ENCODE data around the gene RGS6.
A peak's percentile ranks its signal among the peaks of the same experiment; 100 is the strongest.

Gene RGS6

GRCh38 chr14:72419226-72419775 lies 487.1 kb downstream of the RGS6 start:
- no peak for DNase-seq

GRCh38 chr14:72420749-72421474 lies 488.7 kb downstream of the RGS6 start:
- peak; percentile 28 for DNase-seq

- DNase-seq: no peak
Observed at GRCh38 chr14:72423957-72424356, 491.7 kb downstream of the RGS6 start.

- DNase-seq: no peak
Observed at GRCh38 chr14:72430457-72430856, 498.2 kb downstream of the RGS6 start.

GRCh38 chr14:72432748-72433147 lies 500.5 kb downstream of the RGS6 start:
- no peak for DNase-seq

- DNase-seq: no peak
Observed at GRCh38 chr14:72433511-72433910, 501.3 kb downstream of the RGS6 start.

- no peak for DNase-seq
Observed at GRCh38 chr14:72434856-72435255, 502.6 kb downstream of the RGS6 start.

- DNase-seq: no peak
Observed at GRCh38 chr14:72439707-72440106, 507.5 kb downstream of the RGS6 start.

GRCh38 chr14:72443256-72443655 lies 511.0 kb downstream of the RGS6 start:
- DNase-seq: no peak

- no peak for DNase-seq
Observed at GRCh38 chr14:72443991-72444441, 511.8 kb downstream of the RGS6 start.

- no peak for DNase-seq
Observed at GRCh38 chr14:72444701-72445100, 512.5 kb downstream of the RGS6 start.

- no peak for DNase-seq
Observed at GRCh38 chr14:72448212-72448611, 516.0 kb downstream of the RGS6 start.

GRCh38 chr14:72450473-72451044 lies 518.3 kb downstream of the RGS6 start:
- no peak for DNase-seq

GRCh38 chr14:72451054-72451972 lies 519.1 kb downstream of the RGS6 start:
- no peak for DNase-seq

- DNase-seq: no peak
Observed at GRCh38 chr14:72452774-72453173, 520.5 kb downstream of the RGS6 start.

- peak; percentile 49 for DNase-seq
Observed at GRCh38 chr14:72454388-72455160, 522.3 kb downstream of the RGS6 start.

- no peak for DNase-seq
Observed at GRCh38 chr14:72457641-72458040, 525.4 kb downstream of the RGS6 start.

- no peak for DNase-seq
Observed at GRCh38 chr14:72462056-72462455, 529.8 kb downstream of the RGS6 start.

- no peak for DNase-seq
Observed at GRCh38 chr14:72463291-72463866, 531.1 kb downstream of the RGS6 start.

GRCh38 chr14:72464226-72464625 lies 532.0 kb downstream of the RGS6 start:
- DNase-seq: no peak

- no peak for DNase-seq
Observed at GRCh38 chr14:72466325-72466724, 534.1 kb downstream of the RGS6 start.

- no peak for DNase-seq
Observed at GRCh38 chr14:72471346-72471745, 539.1 kb downstream of the RGS6 start.

Data from DMS79 (cell line).